Amniotic epithelial cell (primary cell): ENCODE results near the gene GYG2.
A peak's percentile ranks its signal among the peaks of the same experiment; 100 is the strongest.
"Not testable (repeated sequence)": the region's sequence is repeated elsewhere in the genome, so short reads cannot be mapped to it uniquely, and the experiment has no call there.

Experiments
- DNase-seq: peaks from one replicate; pipeline ENCODE4 v3.0.0-alpha.2; 2010; ENCODE audit warnings: low read depth

GYG2 gene

DNA sequence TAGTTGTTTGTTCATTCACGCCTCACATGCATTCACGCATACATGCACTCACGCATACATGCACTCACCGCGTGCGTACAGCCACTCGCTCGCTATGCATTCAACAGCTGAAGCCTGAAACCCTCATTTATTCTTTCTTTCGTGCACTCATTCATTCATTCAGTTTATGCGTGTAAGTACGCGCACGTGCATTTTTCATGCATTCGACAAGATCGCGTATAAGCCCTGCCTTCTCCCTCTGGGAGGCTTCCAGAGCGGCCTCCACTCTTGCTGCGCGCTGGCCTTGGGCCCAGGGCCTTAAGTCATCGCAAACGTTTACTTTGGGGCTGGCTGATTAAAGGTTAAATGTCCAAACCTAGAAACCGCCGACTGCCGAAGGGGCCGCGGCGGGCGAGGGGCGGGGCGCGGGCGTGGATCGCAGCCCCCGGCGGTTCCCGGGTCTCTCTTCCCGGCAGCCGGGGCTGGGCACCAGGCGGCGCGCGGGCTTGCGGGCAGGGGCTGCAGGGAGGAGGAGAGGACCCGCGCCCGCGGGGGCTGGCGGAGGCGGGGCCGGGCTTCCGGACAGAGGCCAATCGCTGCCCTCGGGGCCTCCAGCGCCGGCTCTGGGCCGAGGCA lies at the start of gene GYG2:
Gene GYG2 (plus strand): TSS at position 587 of the 615 bp plus-strand sequence. CDS start 1,259 bp downstream, outside the sequence.
- DNase-seq: peak; percentile 66

DNA sequence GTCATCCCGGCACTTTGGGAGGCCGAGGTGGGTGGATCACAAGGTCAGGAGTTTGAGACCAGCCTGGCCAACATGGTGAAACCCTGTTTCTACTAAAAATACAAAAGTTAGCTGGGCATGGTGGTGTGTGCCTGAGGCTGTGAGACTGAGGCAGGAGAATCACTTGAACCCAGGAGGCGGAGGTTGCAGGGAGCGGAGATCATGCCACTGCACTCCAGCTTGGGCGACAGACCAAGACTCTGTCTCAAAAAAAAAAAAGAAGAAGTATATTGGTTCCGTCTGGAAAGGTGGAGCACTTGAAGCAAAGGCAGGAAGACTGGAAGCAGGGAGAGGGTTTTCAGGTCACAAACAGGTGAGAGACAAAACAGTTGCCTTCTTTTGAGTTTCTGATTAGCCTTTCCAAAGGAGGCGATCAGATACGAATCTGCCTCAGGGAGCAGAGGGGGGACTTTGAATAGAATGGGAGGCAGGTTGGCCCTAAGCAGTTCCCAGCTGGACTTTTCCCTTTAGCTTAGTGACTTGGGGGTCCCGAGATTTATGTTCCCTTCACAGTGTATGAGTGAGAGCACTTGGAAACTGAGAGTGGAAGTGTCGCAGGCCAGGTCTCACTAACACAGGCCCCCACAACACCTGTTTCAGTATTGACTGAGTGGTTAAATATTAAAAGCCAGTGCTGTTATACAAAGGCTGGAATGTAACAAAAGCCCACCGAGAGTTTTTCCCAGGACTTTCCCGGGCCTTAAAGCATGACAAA lies 48.1 kb upstream of the GYG2 start:
- not testable (repeated sequence) for DNase-seq

- no peak for DNase-seq
These were observed 47.5 kb upstream of the GYG2 start for GRCh38 chrX:2781226-2781571.

DNA sequence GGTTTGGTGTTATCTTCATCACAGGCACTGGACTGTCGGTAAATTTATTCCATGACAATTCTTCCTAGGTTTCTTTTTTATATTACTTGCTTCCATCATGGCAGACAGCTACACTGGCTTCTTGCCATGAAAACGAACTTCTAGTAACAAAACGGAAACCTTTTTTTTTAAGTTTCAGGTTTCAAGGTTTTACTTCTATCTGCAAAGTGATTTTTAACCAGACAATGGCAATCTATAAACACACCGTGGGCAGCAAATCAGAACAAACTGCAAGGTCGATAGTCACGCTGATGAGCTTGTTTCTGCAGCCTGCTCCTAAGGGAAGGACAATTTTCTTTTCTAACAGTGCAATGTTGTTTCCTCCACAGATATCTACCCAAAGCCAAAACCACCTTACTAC lies 47.0 kb upstream of the GYG2 start:
- no peak for DNase-seq

GRCh38 chrX:2782171-2782570 lies 46.6 kb upstream of the GYG2 start:
- DNase-seq: no peak

GRCh38 chrX:2782778-2783177 lies 46.0 kb upstream of the GYG2 start:
- no peak for DNase-seq

DNA sequence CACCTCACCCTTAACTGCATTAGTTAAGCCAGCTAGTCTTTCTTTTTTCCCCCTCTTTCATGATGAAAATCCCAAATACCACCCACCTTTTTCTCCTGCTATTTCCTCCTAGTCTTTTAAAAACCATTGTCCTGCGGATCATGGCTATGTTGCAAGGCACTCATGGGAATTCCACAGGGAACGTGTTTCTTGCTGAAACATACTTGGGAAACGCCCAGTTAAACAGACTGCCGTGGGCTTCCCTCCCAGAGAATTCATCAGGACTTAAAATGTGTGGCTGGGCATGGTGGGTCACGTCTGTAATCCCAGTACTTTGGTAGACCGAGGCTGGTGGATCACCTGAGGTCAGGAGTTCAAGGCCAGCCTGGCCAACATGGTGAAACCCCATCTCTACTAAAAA lies 44.7 kb upstream of the GYG2 start:
- no peak for DNase-seq

DNA sequence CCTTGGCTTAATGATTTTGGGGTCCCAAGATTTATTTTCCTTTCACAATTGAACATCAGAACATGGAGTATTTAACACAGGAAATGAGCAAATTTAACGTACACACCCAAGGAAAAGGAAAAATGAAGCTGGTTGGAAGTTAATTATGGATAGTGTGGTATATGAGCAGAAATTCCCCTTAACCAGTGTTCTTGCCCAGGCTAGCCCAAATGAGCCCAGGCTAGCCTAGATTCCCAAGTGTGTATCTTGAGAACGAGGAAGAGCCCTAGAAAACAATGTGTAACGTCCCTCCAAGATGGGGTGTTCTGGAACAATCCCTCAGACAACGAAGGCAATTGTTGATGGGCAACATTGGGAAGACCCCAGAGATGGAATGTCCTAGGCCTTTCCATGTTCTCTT lies 43.2 kb upstream of the GYG2 start:
- DNase-seq: no peak

GRCh38 chrX:2788980-2789379 lies 39.8 kb upstream of the GYG2 start:
- DNase-seq: no peak

DNA sequence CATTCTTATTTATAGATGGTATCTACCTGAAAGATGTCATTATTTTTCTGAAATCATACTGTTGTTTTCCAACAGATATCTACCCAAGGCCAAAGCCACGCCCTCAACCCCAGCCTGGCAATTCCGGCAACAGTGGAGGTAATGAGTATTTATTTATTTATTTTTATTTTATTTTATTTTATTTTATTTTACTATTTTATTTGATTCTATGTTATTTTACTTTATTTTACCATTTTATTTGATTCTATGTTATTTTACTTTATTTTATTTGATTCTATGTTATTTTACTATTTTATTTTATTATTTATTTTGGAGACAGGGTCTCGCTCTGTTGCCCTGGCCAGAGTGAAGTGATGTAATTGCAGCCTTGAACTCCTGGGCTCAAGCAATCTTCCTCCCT lies 39.2 kb upstream of the GYG2 start:
- no peak for DNase-seq

- peak; percentile 51 for DNase-seq
These were observed 35.0 kb upstream of the GYG2 start for GRCh38 chrX:2793752-2794151.

GRCh38 chrX:2794336-2794735 lies 34.4 kb upstream of the GYG2 start:
- no peak for DNase-seq

DNA sequence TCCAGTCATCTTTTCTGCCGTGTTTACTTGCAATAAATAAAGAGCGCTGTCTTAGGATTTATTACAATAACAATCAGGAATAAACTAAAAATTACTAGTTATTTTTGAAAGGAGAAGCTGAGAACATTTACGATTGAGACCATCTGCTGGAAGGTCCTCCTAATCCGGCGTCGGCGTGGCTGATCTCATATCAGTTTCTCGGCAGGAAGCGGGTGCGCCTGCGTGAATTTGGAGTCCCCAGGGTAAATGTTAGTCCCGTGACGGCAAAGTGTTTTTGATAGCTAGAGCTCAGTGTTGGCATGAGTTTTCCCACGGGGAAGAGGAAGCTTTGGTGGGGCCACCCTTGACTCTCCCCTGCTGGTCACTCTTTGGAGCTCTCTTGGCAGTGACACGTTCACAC lies 31.9 kb upstream of the GYG2 start:
- DNase-seq: not testable (repeated sequence)

DNA sequence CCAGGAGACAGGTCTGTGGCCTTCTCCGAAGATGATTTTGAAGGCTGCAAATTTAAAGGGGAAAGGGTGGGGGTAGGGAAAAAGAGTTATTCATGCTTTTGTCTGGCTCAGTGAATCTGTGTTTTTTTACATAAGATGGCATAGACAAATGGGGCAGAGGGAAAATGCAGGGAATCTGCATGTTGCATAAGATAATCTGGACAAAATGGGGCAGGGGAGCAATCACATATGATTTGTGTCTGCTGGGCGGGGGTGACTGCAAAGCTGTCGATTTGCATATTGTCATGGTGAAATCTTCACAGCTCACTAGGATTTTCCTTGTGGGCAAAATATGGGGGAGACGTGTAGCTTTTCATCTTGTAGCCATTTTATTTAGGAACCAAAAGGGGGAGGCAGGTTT lies 29.4 kb upstream of the GYG2 start:
- no peak for DNase-seq

- DNase-seq: not testable (repeated sequence)
These were observed 28.8 kb upstream of the GYG2 start for GRCh38 chrX:2799980-2800379.

GRCh38 chrX:2801223-2801622 lies 27.5 kb upstream of the GYG2 start:
- DNase-seq: no peak

DNA sequence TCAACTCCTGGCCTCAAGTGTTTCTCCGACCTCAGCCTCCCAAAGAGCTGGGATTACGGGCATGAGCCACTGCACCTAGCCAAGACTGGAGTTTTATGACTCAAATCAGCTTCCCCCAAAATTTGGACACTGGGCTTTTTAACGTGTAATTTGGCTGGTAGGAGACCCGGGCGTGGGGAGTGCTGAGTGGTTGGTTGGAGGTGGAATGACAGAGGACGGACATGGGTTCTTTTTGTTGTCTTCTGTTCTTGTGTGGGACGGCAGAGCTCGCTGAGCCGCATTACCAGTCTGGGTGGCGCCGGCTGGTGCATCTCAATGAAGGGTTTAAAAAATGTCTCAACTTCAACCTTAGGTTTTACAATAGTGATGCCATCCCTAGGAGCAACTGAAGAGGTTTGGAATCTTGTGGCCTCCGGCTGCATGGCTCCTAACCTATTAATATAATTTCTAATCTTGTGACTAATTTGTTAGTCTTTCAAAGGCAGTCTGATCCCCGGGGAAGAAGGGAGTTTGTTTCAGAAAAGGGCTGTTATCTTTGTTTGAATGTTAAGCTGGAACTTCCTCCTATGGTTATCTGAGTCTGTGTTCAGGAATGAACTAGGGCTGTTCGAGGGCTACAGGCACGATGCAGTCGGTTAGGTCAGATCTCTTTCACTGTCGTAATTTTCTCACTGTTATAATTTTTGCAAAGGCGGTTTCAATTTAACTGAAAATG lies 26.2 kb upstream of the GYG2 start:
- DNase-seq: peak; percentile 86

- DNase-seq: not testable (repeated sequence)
These were observed 25.2 kb upstream of the GYG2 start for GRCh38 chrX:2803486-2803885.

DNA sequence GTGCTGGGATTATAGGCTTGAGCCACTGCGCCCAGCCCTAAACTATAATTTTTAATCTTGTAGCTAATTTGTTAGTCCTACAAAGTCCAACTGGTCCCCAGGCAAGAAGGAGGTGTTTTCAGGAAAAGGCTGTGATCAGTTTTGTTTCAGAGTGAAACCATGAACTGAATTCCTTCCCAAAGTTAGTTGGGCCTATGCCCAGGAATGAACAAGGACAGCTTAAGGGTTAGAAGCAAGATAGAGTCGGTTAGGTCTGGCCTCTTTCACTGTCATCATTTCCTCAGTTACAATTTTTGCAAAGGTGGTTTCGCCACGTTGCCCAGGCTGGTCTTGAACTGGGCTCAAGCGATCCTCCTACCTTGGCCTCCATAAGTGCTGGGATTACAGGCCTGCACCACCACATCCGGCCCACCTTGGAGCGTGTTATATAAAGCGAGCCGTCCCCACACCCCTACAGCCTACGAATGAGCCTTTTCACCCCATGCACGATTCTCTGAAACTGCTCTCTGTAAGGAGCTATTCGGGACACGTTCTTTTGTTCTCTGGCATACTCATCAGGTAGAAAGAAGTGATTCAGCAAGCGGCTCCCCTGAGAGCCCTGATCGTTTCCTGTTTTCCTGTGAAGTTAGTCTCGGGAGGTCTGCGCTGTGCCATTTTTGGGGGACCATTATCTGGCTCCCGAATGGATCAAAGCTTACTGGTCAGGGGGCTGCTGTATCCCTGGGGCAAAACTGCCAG lies 24.5 kb upstream of the GYG2 start:
- DNase-seq: peak; percentile 17

- peak; percentile 58 for DNase-seq
These were observed 23.9 kb upstream of the GYG2 start for GRCh38 chrX:2804858-2805257.

DNA sequence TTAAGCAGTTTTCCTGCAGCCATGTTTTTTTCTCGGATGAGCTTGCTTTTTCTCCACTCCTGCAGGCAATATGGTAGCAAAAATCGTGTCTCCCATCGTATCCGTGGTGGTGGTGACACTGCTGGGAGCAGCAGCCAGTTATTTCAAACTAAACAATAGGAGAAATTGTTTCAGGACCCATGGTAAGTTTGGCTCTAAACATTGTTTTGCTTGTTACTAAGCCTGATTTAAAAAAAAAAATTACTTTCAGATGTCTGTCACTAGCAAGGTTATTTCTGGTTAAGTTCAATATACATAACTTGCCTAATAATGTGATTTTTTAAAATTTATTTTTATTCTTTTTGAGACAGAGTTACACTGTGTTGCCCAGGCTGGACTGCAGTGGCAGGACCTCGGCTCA lies 17.5 kb upstream of the GYG2 start:
- DNase-seq: no peak

- DNase-seq: peak; percentile 29
These were observed 16.4 kb upstream of the GYG2 start for GRCh38 chrX:2812161-2812907.
